H9 (cell line): ENCODE results near the gene ITGB2. TPM values are rescaled to one million over a fixed set of nuclear protein-coding genes. Genes with fewer than 3 reads are reported as not detected.

Experiments used
- DNase-seq: peaks from one replicate; pipeline ENCODE4 v3.0.0-alpha.2; 2017
- H2AFZ ChIP-seq: one replicate; pipeline ENCODE4 v1.6.1; 2013; ENCODE audit warnings: mild to moderate bottlenecking, low read length, control low read depth, moderate library complexity
- H2AK5ac ChIP-seq: 2 replicates; pipeline ENCODE4 v1.6.1; 2013; ENCODE audit warnings: low read length, control low read depth, mixed read lengths; ENCODE audit not compliant: insufficient read length
- H2BK120ac ChIP-seq: one replicate; pipeline ENCODE4 v1.6.1; 2013; ENCODE audit warnings: low read depth, mild to moderate bottlenecking, low read length, control low read depth, inconsistent platforms; ENCODE audit not compliant: poor library complexity, severe bottlenecking
- H2BK12ac ChIP-seq: 2 replicates; pipeline ENCODE4 v1.6.1; 2013; ENCODE audit warnings: low read length, control low read depth, mixed read lengths, low read depth; ENCODE audit not compliant: insufficient read length
- H2BK15ac ChIP-seq: 2 replicates; pipeline ENCODE4 v1.6.1; 2013; ENCODE audit warnings: low read depth, low read length, control low read depth
- H2BK20ac ChIP-seq: one replicate; pipeline ENCODE4 v1.6.1; 2013; ENCODE audit warnings: low read depth, mild to moderate bottlenecking, low read length, control low read depth, inconsistent platforms; ENCODE audit not compliant: poor library complexity, severe bottlenecking
- H2BK5ac ChIP-seq: 2 replicates; pipeline ENCODE4 v1.6.1; 2013; ENCODE audit warnings: low read length, control low read depth, mixed read lengths; ENCODE audit not compliant: insufficient read length
- H3K14ac ChIP-seq: 2 replicates; pipeline ENCODE4 v1.6.1; 2013; ENCODE audit warnings: low read length, control low read depth; ENCODE audit not compliant: insufficient read depth
- H3K18ac ChIP-seq: 2 replicates; pipeline ENCODE4 v1.6.1; 2013; ENCODE audit warnings: low read depth, mild to moderate bottlenecking, mixed read lengths, low read length, control low read depth; ENCODE audit not compliant: insufficient read length
- H3K23ac ChIP-seq: 2 replicates; pipeline ENCODE4 v1.6.1; 2013; ENCODE audit warnings: low read length, control low read depth, mixed read lengths, low read depth; ENCODE audit not compliant: insufficient read length
- H3K23me2 ChIP-seq: 2 replicates; pipeline ENCODE4 v1.6.1; 2013; ENCODE audit warnings: low read depth, mild to moderate bottlenecking, mixed read lengths, low read length, control low read depth; ENCODE audit not compliant: insufficient read length, poor library complexity, severe bottlenecking
- H3K27ac ChIP-seq: 2 replicates; pipeline ENCODE4 v1.5.1; 2013; ENCODE audit warnings: low read length, control low read depth, mixed read lengths, low read depth; ENCODE audit not compliant: insufficient read length
- H3K27me3 ChIP-seq: 2 replicates; pipeline ENCODE4 v1.6.1; 2013; ENCODE audit warnings: low read length, control low read depth, inconsistent platforms; ENCODE audit not compliant: insufficient read depth
- H3K4ac ChIP-seq: 2 replicates; pipeline ENCODE4 v1.6.1; 2013; ENCODE audit warnings: low read depth, mild to moderate bottlenecking, control low read depth, inconsistent platforms, low read length, moderate library complexity
- H3K4me1 ChIP-seq: 2 replicates; pipeline ENCODE4 v1.6.1; 2013; ENCODE audit warnings: low read length, control low read depth, inconsistent platforms; ENCODE audit not compliant: insufficient read depth
- H3K4me2 ChIP-seq: 2 replicates; pipeline ENCODE4 v1.6.1; 2013; ENCODE audit warnings: low read length, control low read depth, mixed read lengths; ENCODE audit not compliant: insufficient read length, insufficient read depth
- H3K56ac ChIP-seq: 2 replicates; pipeline ENCODE4 v1.6.1; 2013; ENCODE audit warnings: low read depth, mild to moderate bottlenecking, mixed read lengths, low read length, control low read depth; ENCODE audit not compliant: insufficient read length
- H3K79me1 ChIP-seq: 2 replicates; pipeline ENCODE4 v1.6.1; 2013; ENCODE audit warnings: low read depth, mild to moderate bottlenecking, moderate library complexity, low read length, control low read depth, inconsistent platforms; ENCODE audit not compliant: insufficient read depth, poor library complexity, severe bottlenecking
- H3K79me2 ChIP-seq: 2 replicates; pipeline ENCODE4 v1.6.1; 2013; ENCODE audit warnings: low read length, control low read depth, inconsistent platforms; ENCODE audit not compliant: insufficient read depth
- H3K9ac ChIP-seq: 2 replicates; pipeline ENCODE4 v1.6.1; 2013; ENCODE audit warnings: low read length, control low read depth, mixed read lengths; ENCODE audit not compliant: insufficient read length; ENCODE audit errors: extremely low read depth
- H3K9me3 ChIP-seq: one replicate; pipeline ENCODE4 v1.6.1; 2013; ENCODE audit warnings: low read depth, low read length, inconsistent platforms; ENCODE audit not compliant: control insufficient read depth
- H3T11ph ChIP-seq: one replicate; pipeline ENCODE4 v1.6.1; 2013; ENCODE audit warnings: mild to moderate bottlenecking, low read length, control low read depth, inconsistent platforms
- H4K20me1 ChIP-seq: one replicate; pipeline ENCODE4 v1.6.1; 2013; ENCODE audit not compliant: control insufficient read depth, insufficient read length, insufficient read depth
- H4K5ac ChIP-seq: 2 replicates; pipeline ENCODE4 v1.6.1; 2013; ENCODE audit warnings: low read depth, mild to moderate bottlenecking, mixed read lengths, low read length, control low read depth; ENCODE audit not compliant: insufficient read length
- H4K8ac ChIP-seq: replicated peaks from 2 replicates; pipeline ENCODE4 v1.6.1; 2013; ENCODE audit warnings: low read length, control low read depth, mixed read lengths, low read depth; ENCODE audit not compliant: insufficient read length
- H4K91ac ChIP-seq: 2 replicates; pipeline ENCODE4 v1.6.1; 2013; ENCODE audit warnings: low read depth, mild to moderate bottlenecking, moderate library complexity, mixed read lengths, low read length, control low read depth; ENCODE audit not compliant: insufficient read length
- H3K27ac Mint-ChIP-seq, 3 experiments: 2 replicates in 2 of 3; 3 replicates in 1 of 3; pipeline ENCODE4 v1.8.0; 2020 to 2021; ENCODE audit warnings: mixed read lengths in 3 of 3, mild to moderate bottlenecking in 1 of 3, moderate library complexity in 1 of 3
- H3K27me3 Mint-ChIP-seq: 2 replicates; pipeline ENCODE4 v1.8.0; 2021; ENCODE audit warnings: low read depth, mild to moderate bottlenecking, moderate library complexity, mixed read lengths
- H3K36me3 Mint-ChIP-seq, 3 experiments: 2 replicates in 2 of 3; 3 replicates in 1 of 3; pipeline ENCODE4 v1.8.0; 2020 to 2021; ENCODE audit warnings: low read depth in 3 of 3, mixed read lengths in 3 of 3; ENCODE audit not compliant: insufficient read depth in 1 of 3
- H3K4me1 Mint-ChIP-seq, 2 experiments: 2 replicates each; pipeline ENCODE4 v1.8.0; 2020; ENCODE audit warnings: mixed read lengths in 2 of 2
- H3K4me3 Mint-ChIP-seq, 2 experiments: 2 replicates in 1 of 2; 3 replicates in 1 of 2; pipeline ENCODE4 v1.8.0; 2020 to 2021; ENCODE audit warnings: mild to moderate bottlenecking in 2 of 2, mixed read lengths in 2 of 2, moderate library complexity in 1 of 2
- H3K9me3 Mint-ChIP-seq, 2 experiments: 2 replicates in 1 of 2; 3 replicates in 1 of 2; pipeline ENCODE4 v1.8.0; 2020; ENCODE audit warnings: mild to moderate bottlenecking in 2 of 2, mixed read lengths in 2 of 2, moderate library complexity in 1 of 2
- WGBS: extraction: QIAGEN DNeasy Blood & Tissue Kit; methylation state at CpG from one replicate; pipeline ENCODE4 v1.1.7; 2013; ENCODE audit warnings: missing lambda C conversion rate, low lambda C conversion rate, mixed read lengths; ENCODE audit not compliant: insufficient read length; ENCODE audit errors: extremely low coverage; 5-methylcytosine and 5-hydroxymethylcytosine counted together
- total RNA-seq: library from RNA; stranded (reverse); gene quantifications from 2 replicates; pipeline ENCODE4 v1.2.1, GENCODE V29; 2021
- TF ChIP-seq, protein P1 (sequence below): fragments of 200-600 bp; sonication (generic); conservative IDR thresholded peaks from 3 replicates; pipeline ENCODE4 v1.8.0; 2021; ENCODE audit warnings: antibody characterized with exemption, mild to moderate bottlenecking

The ITGB2 gene
- total RNA-seq, 1 experiment from 2014 or later, result 1.1 TPM

DNA sequence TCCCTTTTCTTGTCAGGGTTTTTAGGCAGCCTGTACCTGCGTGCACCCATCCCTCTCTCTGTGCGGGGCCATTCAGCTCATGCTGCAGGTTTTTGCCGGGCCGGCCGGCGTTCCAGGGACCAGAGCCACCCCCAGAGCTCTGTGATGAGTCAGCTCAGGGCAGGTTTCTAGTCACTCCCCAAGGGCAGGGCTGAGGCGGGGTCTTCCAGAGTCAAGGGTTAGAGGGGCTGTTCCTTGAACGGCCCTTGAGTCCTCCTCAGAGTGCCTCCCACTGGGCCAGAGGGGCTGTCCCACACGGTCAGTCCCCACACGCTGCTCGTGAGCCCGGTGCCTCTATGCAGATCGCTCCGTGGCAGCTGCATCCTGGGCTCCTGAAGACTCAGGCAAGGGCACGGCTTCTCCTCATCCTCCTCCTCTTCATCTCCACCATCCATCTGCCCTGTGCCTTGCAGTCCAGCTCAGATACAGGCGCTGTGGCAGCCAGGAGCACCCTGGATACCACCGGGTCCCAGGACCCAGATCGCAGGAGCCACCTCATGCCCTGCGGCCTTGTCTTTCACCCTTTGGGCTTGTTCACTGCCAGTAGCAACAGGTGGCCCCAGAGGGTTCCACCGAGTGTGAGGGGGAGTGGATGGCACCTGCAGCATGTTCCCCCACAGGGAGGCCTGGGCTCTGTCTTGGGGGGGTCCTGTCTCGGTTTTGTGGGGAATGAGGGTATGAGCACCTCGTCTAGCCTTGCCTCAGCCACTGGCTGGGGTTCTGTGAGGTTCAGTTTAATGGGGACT, 36.5 kb upstream of the ITGB2 start:
- Histone ChIP-seq H2AFZ (no peak overlapping the region), H3K79me1 (peaks cover 6% of the 10 kb centered on the region), H4K8ac (no peak overlapping the region), H2BK5ac (no peak overlapping the region), H3K27ac (no peak overlapping the region), H4K20me1 (no peaks in the 10 kb centered on the region), H3K14ac (no peak overlapping the region), H2BK12ac (no peak overlapping the region), H3K9ac (no peak overlapping the region), H3K56ac (no peak overlapping the region), H3K23ac (no peak overlapping the region), H3K79me2 (peaks cover 25% of the 10 kb centered on the region; the same call in 1 of the 2 replicates), H3K9me3 (no peaks in the 10 kb centered on the region), H3K18ac (no peak overlapping the region), H3K27me3 (no peaks in the 10 kb centered on the region), H4K5ac (no peak overlapping the region), H4K91ac (no peak overlapping the region), H3T11ph (no peak overlapping the region), H3K4me1 (no peaks in the 10 kb centered on the region), H2BK15ac (no peak overlapping the region), H3K4ac (no peak overlapping the region), H2BK20ac (no peak overlapping the region), H3K4me2 (no peak overlapping the region), H3K23me2 (no peaks in the 10 kb centered on the region), H2AK5ac (no peak overlapping the region), H2BK120ac (no peak overlapping the region)
- no peak for DNase-seq
- peaks cover 5 to 6% of the 10 kb centered on the region in 2 experiments for H3K4me1 Mint-ChIP-seq
- TF ChIP-seq, protein P1, sequence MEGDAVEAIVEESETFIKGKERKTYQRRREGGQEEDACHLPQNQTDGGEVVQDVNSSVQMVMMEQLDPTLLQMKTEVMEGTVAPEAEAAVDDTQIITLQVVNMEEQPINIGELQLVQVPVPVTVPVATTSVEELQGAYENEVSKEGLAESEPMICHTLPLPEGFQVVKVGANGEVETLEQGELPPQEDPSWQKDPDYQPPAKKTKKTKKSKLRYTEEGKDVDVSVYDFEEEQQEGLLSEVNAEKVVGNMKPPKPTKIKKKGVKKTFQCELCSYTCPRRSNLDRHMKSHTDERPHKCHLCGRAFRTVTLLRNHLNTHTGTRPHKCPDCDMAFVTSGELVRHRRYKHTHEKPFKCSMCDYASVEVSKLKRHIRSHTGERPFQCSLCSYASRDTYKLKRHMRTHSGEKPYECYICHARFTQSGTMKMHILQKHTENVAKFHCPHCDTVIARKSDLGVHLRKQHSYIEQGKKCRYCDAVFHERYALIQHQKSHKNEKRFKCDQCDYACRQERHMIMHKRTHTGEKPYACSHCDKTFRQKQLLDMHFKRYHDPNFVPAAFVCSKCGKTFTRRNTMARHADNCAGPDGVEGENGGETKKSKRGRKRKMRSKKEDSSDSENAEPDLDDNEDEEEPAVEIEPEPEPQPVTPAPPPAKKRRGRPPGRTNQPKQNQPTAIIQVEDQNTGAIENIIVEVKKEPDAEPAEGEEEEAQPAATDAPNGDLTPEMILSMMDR, result no peak
- H3K4me3 Mint-ChIP-seq, result no peak overlapping the region
- H3K27ac Mint-ChIP-seq, result peak overlapping the region; percentile 63 to 91 (median 77); a peak in 4 of 7 replicates
- H3K27me3 Mint-ChIP-seq, result no peaks in the 10 kb centered on the region
- WGBS, result no CpG with 5 or more reads among the region's 22 CpGs
- H3K9me3 Mint-ChIP-seq, result no peaks in the 10 kb centered on the region
- peaks cover 23 to 67% (median 55%) of the 10 kb centered on the region in 3 experiments; a peak in 6 of 7 replicates for H3K36me3 Mint-ChIP-seq
